ENCODE data around the gene GPRIN1.

- TF ChIP-seq CTCF (IDR thresholded peaks at IDR 0.05): no peak
- no peak for TF ChIP-seq POLR2A (IDR thresholded peaks at IDR 0.05)
These were observed 44.9 kb upstream of the GPRIN1 start for GRCh38 chr5:176654856-176655255.
